A673 (cell line): ENCODE data around the gene CFAP46.

Source experiments
- CTCF ChIP-seq: fragments of 300-800, 200-600 bp; sonication (generic); conservative IDR thresholded peaks from 2 replicates; pipeline ENCODE4 v1.5.1; 2017; ENCODE audit warnings: low read depth, mild to moderate bottlenecking, antibody characterized with exemption, low read length, moderate library complexity, mixed read lengths
- EZH2 ChIP-seq: fragments of 200-600 bp; sonication (generic); IDR thresholded peaks from 2 replicates; pipeline ENCODE4 v1.6.1; 2017; ENCODE audit warnings: borderline replicate concordance, low read depth, mild to moderate bottlenecking, mixed read lengths, antibody characterized with exemption, low read length; ENCODE audit not compliant: poor library complexity, severe bottlenecking

GRCh38 chr10:132758865-132759264, 183.5 kb downstream of the CFAP46 start:
- TF ChIP-seq CTCF (no peak), EZH2 (no peak)
